Measurements from ENCODE around the gene FAM13B. TPM values are rescaled to one million over a fixed set of nuclear protein-coding genes. Genes with fewer than 3 reads are reported as not detected.

FAM13B gene
- total and polyA plus RNA-seq, 10 of the 15 experiments (the other 5 are each of a cell fraction or from before 2014, with no cell fraction given) = 3.6 to 30.0 (median 20.3) TPM

DNA sequence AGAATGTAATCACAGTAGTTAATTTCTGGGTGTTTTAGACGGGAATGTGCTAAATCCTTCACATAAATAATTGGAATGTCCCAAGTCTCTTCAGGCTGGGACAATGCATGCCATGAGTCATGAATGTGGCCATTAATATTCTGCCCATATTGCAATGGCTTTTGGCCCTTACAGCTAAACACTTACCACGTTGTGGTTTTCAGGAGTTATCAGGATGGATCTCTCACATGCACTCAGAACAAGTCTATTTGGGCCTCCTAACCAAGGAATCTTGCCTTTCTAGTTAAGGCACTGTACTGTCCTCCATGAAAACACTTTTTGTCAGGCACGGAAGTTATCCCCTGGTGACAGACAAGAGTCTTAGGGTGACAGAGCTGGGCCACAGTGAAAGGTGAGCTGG, 110.9 kb downstream of the FAM13B start:
- Histone ChIP-seq H3K4me1 (ENCODE audit: control insufficient read depth, insufficient read depth, low read length) (no peaks in the 10 kb centered on the region), H3K9ac (ENCODE audit: control insufficient read depth, insufficient read depth, low read length) (no peak overlapping the region), H3K27ac (ENCODE audit: control insufficient read depth, insufficient read depth) (no peak overlapping the region), H3K79me2 (ENCODE audit: control insufficient read depth, insufficient read depth, low read length) (no peaks in the 10 kb centered on the region), H3K4me3 (no peak overlapping the region), H3K9me3 (replicated peaks; ENCODE audit: control insufficient read depth, insufficient read depth, low read length) (no peaks in the 10 kb centered on the region), H4K20me1 (ENCODE audit: control insufficient read depth, insufficient read depth) (no peaks in the 10 kb centered on the region), H3K36me3 (ENCODE audit: control insufficient read depth in 2 of 2, insufficient read depth in 2 of 2, low read length in 1 of 2) (no peaks in the 10 kb centered on the region; a peak in 1 of 4 replicates), H3K27me3 (replicated peaks in 1 of 2; ENCODE audit: control insufficient read depth in 2 of 2, insufficient read depth in 2 of 2, low read length in 1 of 2) (no peaks in the 10 kb centered on the region), H3K4me2 (ENCODE audit: control insufficient read depth, insufficient read depth) (no peak overlapping the region), H2AFZ (ENCODE audit: control insufficient read depth, low read depth, low read length) (no peak overlapping the region)
- 59% methylated on average over 3 of the region's 3 CpGs for WGBS (ENCODE audit: insufficient coverage, insufficient replicate concordance, low lambda C conversion rate, missing lambda C conversion rate)
- no peak for TF ChIP-seq MTA3 (IDR thresholded peaks at IDR 0.05; ENCODE audit: borderline replicate concordance, low read length)
- TF ChIP-seq, protein P1, sequence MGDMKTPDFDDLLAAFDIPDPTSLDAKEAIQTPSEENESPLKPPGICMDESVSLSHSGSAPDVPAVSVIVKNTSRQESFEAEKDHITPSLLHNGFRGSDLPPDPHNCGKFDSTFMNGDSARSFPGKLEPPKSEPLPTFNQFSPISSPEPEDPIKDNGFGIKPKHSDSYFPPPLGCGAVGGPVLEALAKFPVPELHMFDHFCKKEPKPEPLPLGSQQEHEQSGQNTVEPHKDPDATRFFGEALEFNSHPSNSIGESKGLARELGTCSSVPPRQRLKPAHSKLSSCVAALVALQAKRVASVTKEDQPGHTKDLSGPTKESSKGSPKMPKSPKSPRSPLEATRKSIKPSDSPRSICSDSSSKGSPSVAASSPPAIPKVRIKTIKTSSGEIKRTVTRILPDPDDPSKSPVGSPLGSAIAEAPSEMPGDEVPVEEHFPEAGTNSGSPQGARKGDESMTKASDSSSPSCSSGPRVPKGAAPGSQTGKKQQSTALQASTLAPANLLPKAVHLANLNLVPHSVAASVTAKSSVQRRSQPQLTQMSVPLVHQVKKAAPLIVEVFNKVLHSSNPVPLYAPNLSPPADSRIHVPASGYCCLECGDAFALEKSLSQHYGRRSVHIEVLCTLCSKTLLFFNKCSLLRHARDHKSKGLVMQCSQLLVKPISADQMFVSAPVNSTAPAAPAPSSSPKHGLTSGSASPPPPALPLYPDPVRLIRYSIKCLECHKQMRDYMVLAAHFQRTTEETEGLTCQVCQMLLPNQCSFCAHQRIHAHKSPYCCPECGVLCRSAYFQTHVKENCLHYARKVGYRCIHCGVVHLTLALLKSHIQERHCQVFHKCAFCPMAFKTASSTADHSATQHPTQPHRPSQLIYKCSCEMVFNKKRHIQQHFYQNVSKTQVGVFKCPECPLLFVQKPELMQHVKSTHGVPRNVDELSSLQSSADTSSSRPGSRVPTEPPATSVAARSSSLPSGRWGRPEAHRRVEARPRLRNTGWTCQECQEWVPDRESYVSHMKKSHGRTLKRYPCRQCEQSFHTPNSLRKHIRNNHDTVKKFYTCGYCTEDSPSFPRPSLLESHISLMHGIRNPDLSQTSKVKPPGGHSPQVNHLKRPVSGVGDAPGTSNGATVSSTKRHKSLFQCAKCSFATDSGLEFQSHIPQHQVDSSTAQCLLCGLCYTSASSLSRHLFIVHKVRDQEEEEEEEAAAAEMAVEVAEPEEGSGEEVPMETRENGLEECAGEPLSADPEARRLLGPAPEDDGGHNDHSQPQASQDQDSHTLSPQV (IDR thresholded peaks at IDR 0.05) = no peak
- no peak for TF ChIP-seq BCL11A (IDR thresholded peaks at IDR 0.05; ENCODE audit: low read depth, low read length)
- CTCF ChIA-PET = interaction anchor here (0.8 to 1.7 kb wide), 2 partner anchors 11 to 144 kb away, joined by 3 to 4 read pairs; no protein-coding TSS in a partner anchor
- BruUV-seq (replicated peaks) = no TSS peak
- SMC1A ChIA-PET (ENCODE audit: uncharacterized antibody, unreplicated experiment) = interaction anchor here (1.0 to 1.2 kb wide), 3 partner anchors 110 to 143 kb away, joined by 3 to 4 read pairs (median 3); no protein-coding TSS in a partner anchor
- POLR2A ChIA-PET = no interaction called here
- intact Hi-C loops (cut with micrococcal nuclease; ENCODE audit: unreplicated experiment) (no loop called here), in situ Hi-C loops (cut with MboI) (no loop called here)
- DNase-seq (ENCODE audit: low read depth, low spot score) = no peak
- no peak for FAIRE-seq
- RAD21 ChIA-PET (ENCODE audit: unreplicated experiment) = no interaction called here
- ATAC-seq = no peak

Data from GM12878 (cell line).